Erythroblast (primary cell): ENCODE data around the gene EIF6.

Experiments used
- GATA1 ChIP-seq: IDR thresholded peaks from 2 replicates; pipeline ENCODE4 v1.6.1; 2011; ENCODE audit warnings: low read depth, mild to moderate bottlenecking, control low read depth, low read length, moderate library complexity
- POLR2A ChIP-seq: IDR thresholded peaks from 2 replicates; pipeline ENCODE4 v1.6.1; 2011; ENCODE audit warnings: mild to moderate bottlenecking, low read length

- TF ChIP-seq POLR2A (peak; percentile 71), GATA1 (no peak)
These were observed at the start of gene EIF6 for GRCh38 chr20:35284267-35284991.
